GM18502 (cell line): ENCODE results near the gene UBE2R2.
"Not testable (repeated sequence)": the region's sequence is repeated elsewhere in the genome, so short reads cannot be mapped to it uniquely, and the experiment has no call there.

Experiments used
- ATAC-seq: cut with Tn5 transposase; IDR thresholded peaks from one replicate; pipeline ENCODE4 v1.9.1; 2021; ENCODE audit warnings: mild to moderate bottlenecking; ENCODE audit not compliant: unreplicated experiment, poor library complexity

UBE2R2 gene, protein sequence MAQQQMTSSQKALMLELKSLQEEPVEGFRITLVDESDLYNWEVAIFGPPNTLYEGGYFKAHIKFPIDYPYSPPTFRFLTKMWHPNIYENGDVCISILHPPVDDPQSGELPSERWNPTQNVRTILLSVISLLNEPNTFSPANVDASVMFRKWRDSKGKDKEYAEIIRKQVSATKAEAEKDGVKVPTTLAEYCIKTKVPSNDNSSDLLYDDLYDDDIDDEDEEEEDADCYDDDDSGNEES

GRCh38 chr9:33816327-33817252, at the start of gene UBE2R2:
TSS of gene UBE2R2 (plus strand) at chr9:33817160. CDS start at chr9:33817758, 598 bp downstream.
- peak; percentile 70 for ATAC-seq

DNA sequence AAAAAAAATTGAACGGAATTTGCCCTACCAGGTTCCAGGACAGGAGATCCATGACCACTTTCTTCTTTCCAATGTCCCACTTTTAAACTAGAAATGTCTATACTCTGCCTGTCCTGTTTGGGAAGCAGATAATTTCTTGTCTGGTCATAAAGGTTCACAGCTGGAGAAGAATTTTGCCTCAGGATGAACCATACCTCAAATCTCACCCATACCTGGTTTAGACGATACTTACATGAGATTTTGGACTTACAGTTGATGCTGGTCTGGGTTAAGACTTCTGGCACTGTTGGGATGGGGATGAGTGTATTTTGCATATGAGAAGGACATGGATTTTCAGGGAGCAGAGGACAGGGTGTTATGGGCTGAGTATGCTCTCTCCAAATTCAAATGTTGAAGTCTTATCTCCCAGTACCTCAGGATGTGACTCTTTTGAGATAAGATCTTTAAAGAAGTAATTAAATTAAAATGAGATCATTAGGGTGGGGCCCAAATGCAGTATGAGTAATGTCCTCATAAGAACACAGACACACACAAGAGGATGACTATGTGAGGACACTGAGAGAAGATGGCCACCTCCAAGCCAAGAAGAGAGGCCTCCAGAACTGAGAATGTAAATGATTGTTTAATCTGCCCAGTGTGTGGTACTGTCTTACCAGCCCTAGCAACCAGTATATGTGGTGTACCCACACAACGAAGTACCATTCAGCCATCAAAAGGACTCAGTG, 46.6 kb upstream of the UBE2R2 start:
- ATAC-seq, result not testable (repeated sequence)

GRCh38 chr9:33773135-33773534, 43.8 kb upstream of the UBE2R2 start:
- not testable (repeated sequence) for ATAC-seq

DNA sequence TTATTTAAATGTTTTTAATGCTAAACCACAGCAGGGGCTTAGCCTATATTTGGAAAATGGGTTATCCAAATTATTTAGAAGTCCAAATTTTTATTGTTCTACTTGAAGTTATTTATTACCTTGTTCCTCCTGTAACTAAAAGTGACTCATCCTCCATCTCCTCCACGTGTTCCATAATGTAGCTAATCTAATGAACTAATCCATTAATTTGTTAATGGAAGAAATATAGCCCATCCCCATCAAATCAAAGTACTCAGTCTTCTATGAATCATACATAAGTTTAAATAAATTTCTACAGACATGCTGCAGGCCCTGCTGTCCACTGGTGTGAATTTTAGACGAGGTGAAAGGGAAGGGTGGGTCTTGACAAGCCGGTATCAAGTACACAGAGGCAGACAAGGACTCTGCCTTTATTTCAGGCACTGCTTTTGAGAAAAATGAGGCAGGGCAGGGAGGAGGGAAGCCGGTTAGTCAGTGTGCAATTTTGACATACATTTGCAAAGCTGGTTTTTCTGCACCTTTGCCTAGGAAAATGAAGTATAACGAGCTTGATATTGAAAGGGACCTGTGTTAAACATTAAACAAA, 42.8 kb upstream of the UBE2R2 start:
- ATAC-seq, result not testable (repeated sequence)

DNA sequence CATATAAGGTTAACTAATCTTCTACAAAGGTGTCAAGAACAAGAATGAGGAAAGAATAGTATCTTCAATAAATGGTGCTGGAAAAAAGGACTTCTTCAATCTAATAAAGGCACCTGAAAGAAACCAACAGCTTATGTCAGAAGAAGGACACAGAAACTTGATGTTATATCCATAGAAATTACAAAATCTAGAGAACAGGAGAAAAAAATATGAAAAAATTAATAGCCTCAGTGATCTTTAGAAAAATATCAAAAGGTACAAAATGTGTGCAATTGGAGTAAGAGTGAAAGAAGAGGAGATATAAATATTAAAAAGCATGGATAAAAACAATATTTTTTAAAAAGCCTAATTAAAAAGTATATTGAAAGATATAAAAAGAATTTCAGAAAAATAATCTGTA, 40.4 kb upstream of the UBE2R2 start:
- no peak for ATAC-seq

DNA sequence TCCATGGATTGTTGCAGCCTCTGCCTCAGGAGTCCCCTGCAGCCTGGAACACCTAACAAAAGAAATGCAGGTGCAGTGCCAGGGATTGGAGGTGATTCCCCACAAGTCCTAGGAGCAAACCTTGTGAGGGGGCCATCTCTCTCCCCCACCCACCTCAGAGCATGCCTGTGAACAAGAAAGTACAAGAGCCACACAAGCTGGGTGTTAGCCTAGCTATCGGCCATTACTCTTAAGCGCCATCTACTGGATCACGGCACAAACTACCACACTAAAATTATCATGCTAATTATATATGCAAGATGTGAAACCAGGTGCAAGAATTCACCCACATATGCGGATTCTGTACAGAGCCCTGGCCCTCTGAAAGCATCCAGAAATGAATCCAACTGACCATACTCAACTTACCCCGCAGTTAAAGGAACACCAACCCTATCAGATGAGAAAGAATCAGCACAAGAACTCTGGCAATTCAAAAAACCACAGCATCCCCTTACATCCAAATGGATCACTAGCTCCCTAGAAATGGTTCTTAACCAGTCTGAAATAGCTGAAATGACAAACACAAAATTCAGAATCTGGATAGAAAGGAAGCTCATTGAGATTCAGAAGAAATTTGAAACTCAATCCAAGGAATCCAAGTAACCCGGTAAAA, 38.1 kb upstream of the UBE2R2 start:
- peak; percentile 78 for ATAC-seq

- no peak for ATAC-seq
Measured at GRCh38 chr9:33780276-33780675, 36.7 kb upstream of the UBE2R2 start.

DNA sequence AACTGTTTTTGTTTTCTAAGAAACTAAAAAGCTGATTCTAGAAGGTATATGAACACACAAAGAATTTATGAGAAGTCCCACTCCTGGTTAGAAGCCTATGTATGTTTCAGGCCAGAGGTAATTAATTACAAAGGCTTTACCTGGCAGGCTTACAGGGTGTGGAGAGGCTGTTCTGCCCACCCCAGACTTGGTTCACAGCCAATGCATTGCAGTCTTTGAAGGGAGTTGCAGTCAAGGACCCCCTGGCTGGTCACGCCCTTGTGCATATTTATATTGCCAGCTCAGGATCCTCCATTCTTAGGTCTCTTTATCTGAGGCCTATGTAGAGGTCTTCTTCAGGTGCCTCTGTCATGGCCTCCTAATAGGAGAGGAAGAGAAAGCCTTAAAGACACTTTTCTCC, 35.2 kb upstream of the UBE2R2 start:
- no peak for ATAC-seq

- ATAC-seq, result no peak
Measured at GRCh38 chr9:33782395-33783152, 34.4 kb upstream of the UBE2R2 start.

DNA sequence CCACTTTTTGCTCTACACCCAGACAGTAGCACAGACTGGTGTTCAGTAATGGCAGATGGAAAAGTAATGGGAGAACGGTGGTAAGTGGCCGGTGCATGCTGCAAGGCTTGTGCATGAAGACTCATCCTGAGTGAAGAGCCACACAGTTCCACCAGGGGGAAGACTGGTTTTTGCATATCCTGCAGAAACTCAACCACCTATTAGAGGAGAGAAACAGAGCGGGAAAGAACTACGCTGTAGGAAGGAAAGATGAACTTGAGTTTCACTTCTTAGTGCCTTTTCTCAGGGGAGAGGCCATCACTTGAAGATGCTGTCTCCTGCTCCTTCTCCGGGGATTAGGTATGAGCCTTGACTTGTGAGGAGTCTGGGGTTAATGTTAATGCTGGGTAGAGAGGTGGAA, 31.0 kb upstream of the UBE2R2 start:
- no peak for ATAC-seq

DNA sequence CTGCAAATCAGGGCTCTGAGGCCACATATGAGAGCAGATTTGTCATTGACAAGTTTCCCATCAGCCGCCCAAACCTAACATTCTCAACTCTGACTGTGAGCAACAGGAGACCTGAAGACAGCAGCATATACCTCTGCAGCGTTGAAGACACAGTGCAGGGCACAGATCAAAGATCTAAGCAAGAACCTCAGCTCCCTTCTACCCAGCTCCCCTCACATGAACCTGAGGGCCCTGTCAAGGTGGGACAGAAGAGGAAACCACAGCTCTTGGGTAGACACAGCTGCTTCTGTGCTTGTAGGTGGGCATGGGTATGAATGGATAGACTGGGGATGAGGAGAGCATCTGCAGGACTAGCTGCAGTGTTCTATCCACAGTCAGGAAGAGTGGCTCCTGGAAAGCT, 30.3 kb upstream of the UBE2R2 start:
- ATAC-seq, result no peak

GRCh38 chr9:33787839-33788238, 29.1 kb upstream of the UBE2R2 start:
- no peak for ATAC-seq

GRCh38 chr9:33789429-33789828, 27.5 kb upstream of the UBE2R2 start:
- not testable (repeated sequence) for ATAC-seq

DNA sequence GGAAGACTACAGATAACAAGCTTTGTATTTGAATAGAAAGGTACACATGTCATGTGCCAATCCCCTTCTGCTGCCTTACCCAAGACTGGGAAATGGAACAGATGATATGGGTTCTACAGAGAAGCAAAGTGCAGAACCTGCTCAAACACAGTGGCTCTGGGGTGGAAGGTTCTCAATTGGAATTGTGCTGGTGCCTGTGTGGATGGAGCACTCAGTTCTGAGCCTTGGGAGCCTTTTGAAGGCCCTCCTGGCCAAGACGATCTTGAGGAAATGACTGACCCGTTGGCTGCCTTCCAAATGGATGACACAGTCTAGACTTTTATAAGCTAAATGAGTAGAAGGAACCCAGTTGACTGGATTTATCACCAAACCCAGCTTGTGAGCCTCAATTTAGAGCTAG, 25.8 kb upstream of the UBE2R2 start:
- ATAC-seq, result no peak

DNA sequence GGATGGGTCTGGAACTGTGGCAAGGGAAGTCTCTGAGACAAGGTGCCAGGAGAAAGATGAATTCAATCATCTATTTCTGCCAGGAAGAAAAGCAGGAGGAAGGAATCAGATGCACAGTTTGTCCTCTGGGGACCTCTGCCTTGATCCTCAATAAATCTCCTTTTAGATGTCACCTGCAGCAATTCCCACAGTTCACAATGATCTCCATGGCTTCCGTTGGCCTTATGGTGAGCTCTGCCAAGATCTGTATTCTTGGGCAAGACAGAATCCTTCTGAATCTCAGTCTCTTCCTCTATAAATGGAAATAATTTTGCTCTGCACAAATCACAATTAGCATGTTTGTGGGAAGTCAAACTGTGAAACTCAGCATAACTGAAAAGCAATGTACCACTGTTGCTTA, 23.5 kb upstream of the UBE2R2 start:
- not testable (repeated sequence) for ATAC-seq

GRCh38 chr9:33794560-33794959, 22.4 kb upstream of the UBE2R2 start:
- ATAC-seq, result no peak

DNA sequence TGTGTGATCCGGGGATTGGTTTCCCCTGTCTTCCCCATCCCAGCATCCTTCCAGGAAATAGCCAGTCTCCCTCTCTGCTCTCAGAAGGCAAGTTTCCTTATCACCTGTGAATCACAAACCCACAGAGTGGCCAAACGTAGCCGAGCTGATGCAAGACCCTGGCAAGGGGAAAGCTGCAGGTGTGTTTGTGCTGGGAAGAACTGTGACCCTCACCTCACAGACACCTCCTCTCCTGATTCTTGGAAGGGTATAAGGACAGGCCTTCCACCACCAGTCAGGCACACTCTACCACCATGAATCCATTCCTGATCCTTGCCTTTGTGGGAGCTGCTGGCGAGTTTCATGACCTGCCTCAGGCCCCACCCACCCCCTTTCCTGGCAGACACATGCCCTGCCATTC, 21.7 kb upstream of the UBE2R2 start, which contains the start of gene PRSS3:
PRSS3 (plus strand) TSS at position 281 of the 400 bp plus-strand sequence; CDS start at position 294, 13 bp downstream.
- ATAC-seq, result no peak

DNA sequence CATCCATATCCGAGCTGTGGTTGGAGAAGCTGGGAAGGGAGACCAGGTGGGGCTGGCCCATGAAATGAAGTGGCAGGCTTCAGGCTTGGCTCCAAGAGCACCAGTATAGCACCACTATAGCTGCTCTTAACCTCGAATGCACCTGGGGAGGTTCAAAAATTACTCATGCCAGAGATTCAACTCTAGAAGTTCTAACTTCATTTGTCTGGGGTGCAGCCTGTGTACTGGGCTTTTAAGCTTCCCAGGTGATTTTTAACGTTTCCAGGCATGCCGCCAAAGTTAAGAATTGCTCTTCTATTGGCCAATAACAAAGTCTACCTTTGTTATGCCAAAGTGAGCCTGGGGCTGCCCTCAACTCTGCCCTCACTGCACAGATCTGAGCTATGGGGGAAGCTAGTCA, 21.1 kb upstream of the UBE2R2 start:
- no peak for ATAC-seq

GRCh38 chr9:33796679-33797078, 20.3 kb upstream of the UBE2R2 start:
- ATAC-seq, result not testable (repeated sequence)
